HCT116 (cell line): ENCODE measurements around the gene TRPC4. TPM values are rescaled to one million over a fixed set of nuclear protein-coding genes. Genes with fewer than 3 reads are reported as not detected.

Experiments used
- ATAC-seq: fragments of 200-7000 bp; cut with Tn5 transposase; 2 replicates; pipeline ENCODE4 v1.9.1; 2020; ENCODE audit warnings: mild to moderate bottlenecking, moderate library complexity
- BruUV-seq: library from RNA; stranded (reverse); fragments of 400-500 nt; replicated peaks from 2 replicates; lab custom pipeline; 2021; lab: Mats Ljungman, UMichigan
- CTCF ChIA-PET: fragments of 300-600 bp; sonication (Branson Sonifier 250); formaldehyde crosslinking; loops from one replicate; lab custom pipeline; 2021; ENCODE audit warnings: antibody characterized with exemption; lab: Charles Lee
- POLR2A ChIA-PET: fragments of 300-600, 350-600 bp; sonication (Branson Sonifier 250); formaldehyde crosslinking; loops from one replicate; lab custom pipeline; 2021; ENCODE audit warnings: antibody characterized with exemption; lab: Charles Lee
- RAD21 ChIA-PET, 2 experiments: fragments of 300-600 bp; sonication (Branson Sonifier 250); formaldehyde crosslinking; loops; one replicate each; lab custom pipeline; 2023; ENCODE audit warnings: low total read pairs in 2 of 2; ENCODE audit not compliant: uncharacterized antibody in 2 of 2, unreplicated experiment in 2 of 2, low non-redundant PET in 1 of 2; lab: Charles Lee
- DNase-seq: peaks from one replicate; pipeline ENCODE4 v3.0.0-alpha.2; 2010; ENCODE audit warnings: low read depth, low spot score
- H2AFZ ChIP-seq: fragments of 200-600 bp; shearing (Covaris generic), sonication (generic); 2 replicates; pipeline ENCODE4 v1.6.1; 2017; ENCODE audit warnings: low read depth, mixed run types, mixed read lengths, antibody characterized with exemption, low read length; ENCODE audit not compliant: poor library complexity, severe bottlenecking
- H3K27ac ChIP-seq: 2 replicates; pipeline ENCODE4 v1.5.1; 2012; ENCODE audit warnings: low read depth, low read length
- H3K27me3 ChIP-seq: fragments of 200-600 bp; sonication (generic); 2 replicates; pipeline ENCODE4 v1.6.1; 2016; ENCODE audit warnings: mixed run types, low read length, mixed read lengths; ENCODE audit not compliant: insufficient read depth
- H3K36me3 ChIP-seq, 2 experiments: fragments of 200-500 bp in 1 of 2; fragments of 200-600 bp in 1 of 2; sonication (Bioruptor generic) in 1 of 2; sonication (generic) in 1 of 2; 2 replicates each; pipeline versions ENCODE4 v1.5.1 to v1.6.1; 2014 to 2016; ENCODE audit warnings: low read length in 2 of 2, inconsistent platforms in 1 of 2, mixed read lengths in 1 of 2, mixed run types in 1 of 2; ENCODE audit not compliant: insufficient read depth in 2 of 2, control insufficient read depth in 1 of 2
- H3K4me1 ChIP-seq, 2 experiments: fragments of 200-600 bp in 1 of 2; sonication (generic) in 1 of 2; 2 replicates each; pipeline versions ENCODE4 v1.5.1 to v1.6.1; 2012 to 2017; ENCODE audit warnings: low read length in 2 of 2, inconsistent platforms in 1 of 2, mild to moderate bottlenecking in 1 of 2, mixed read lengths in 1 of 2, mixed run types in 1 of 2, moderate library complexity in 1 of 2; ENCODE audit not compliant: insufficient read depth in 2 of 2, control insufficient read depth in 1 of 2
- H3K4me2 ChIP-seq: fragments of 200-600 bp; sonication (generic); 2 replicates; pipeline ENCODE4 v1.6.1; 2017; ENCODE audit warnings: mixed run types, low read length, mixed read lengths
- H3K4me3 ChIP-seq, 2 experiments: fragments of 200-600 bp in 1 of 2; sonication (generic) in 1 of 2; replicated peaks in 1 of 2; 2 replicates each; pipeline ENCODE4 v1.5.1; 2011 to 2016; ENCODE audit warnings: low read length in 2 of 2, control low read depth in 1 of 2, low read depth in 1 of 2, mild to moderate bottlenecking in 1 of 2, mixed read lengths in 1 of 2, mixed run types in 1 of 2
- H3K79me2 ChIP-seq: fragments of 200-600 bp; sonication (generic); 2 replicates; pipeline ENCODE4 v1.6.1; 2017; ENCODE audit warnings: mild to moderate bottlenecking, mixed run types, low read length, moderate library complexity, mixed read lengths; ENCODE audit not compliant: insufficient read depth
- H3K9ac ChIP-seq: fragments of 200-600 bp; sonication (generic); 2 replicates; pipeline ENCODE4 v1.6.1; 2016; ENCODE audit warnings: low read length, mixed read lengths
- H3K9me2 ChIP-seq: fragments of 200-600 bp; sonication (generic), shearing (Covaris generic); 2 replicates; pipeline ENCODE4 v1.6.1; 2017; ENCODE audit warnings: mixed run types, mild to moderate bottlenecking, moderate library complexity; ENCODE audit not compliant: insufficient read depth
- H3K9me3 ChIP-seq, 2 experiments: fragments of 200-500 bp in 1 of 2; fragments of 200-600 bp in 1 of 2; sonication (Bioruptor generic) in 1 of 2; sonication (generic) in 1 of 2; 2 replicates each; pipeline ENCODE4 v1.6.1; 2014 to 2017; ENCODE audit warnings: low read length in 2 of 2, mixed read lengths in 2 of 2, inconsistent platforms in 1 of 2, low read depth in 1 of 2, mild to moderate bottlenecking in 1 of 2, mixed run types in 1 of 2, moderate library complexity in 1 of 2; ENCODE audit not compliant: control insufficient read depth in 1 of 2, insufficient read depth in 1 of 2
- H4K20me1 ChIP-seq: fragments of 200-600 bp; sonication (generic), shearing (Covaris generic); 2 replicates; pipeline ENCODE4 v1.6.1; 2017; ENCODE audit warnings: mixed run types, mild to moderate bottlenecking, moderate library complexity; ENCODE audit not compliant: insufficient read depth
- CBX3 ChIP-seq: IDR thresholded peaks from 2 replicates; pipeline ENCODE4 v1.6.1; 2012; ENCODE audit warnings: low read depth
- EGR1 ChIP-seq: IDR thresholded peaks from 2 replicates; pipeline ENCODE4 v1.6.1; 2012; ENCODE audit warnings: low read depth
- EZH2 ChIP-seq: fragments of 200-600 bp; sonication (generic); IDR thresholded peaks from 2 replicates; pipeline ENCODE4 v1.6.1; 2017; ENCODE audit warnings: antibody characterized with exemption, mixed run types
- EZH2phosphoT487 ChIP-seq: fragments of 200-600 bp; IDR thresholded peaks from 2 replicates; pipeline ENCODE4 v1.6.1; 2018; ENCODE audit warnings: antibody characterized with exemption, borderline replicate concordance
- FOSL1 ChIP-seq: IDR thresholded peaks from 2 replicates; pipeline ENCODE4 v1.6.1; 2012; ENCODE audit warnings: low read depth
- JUND ChIP-seq: IDR thresholded peaks from 2 replicates; pipeline ENCODE4 v1.6.1; 2012
- MAX ChIP-seq: IDR thresholded peaks from 2 replicates; pipeline ENCODE4 v1.6.1; 2012
- POLR2A ChIP-seq: IDR thresholded peaks from 2 replicates; pipeline ENCODE4 v1.7.0; 2011; ENCODE audit warnings: borderline replicate concordance; ENCODE audit not compliant: insufficient read depth, insufficient read length; ENCODE audit errors: extremely low read depth
- POLR2AphosphoS5 ChIP-seq: IDR thresholded peaks from 2 replicates; pipeline ENCODE4 v1.6.1; 2011; ENCODE audit warnings: mild to moderate bottlenecking, low read depth, low read length, moderate library complexity
- RAD21 ChIP-seq: IDR thresholded peaks from 2 replicates; pipeline ENCODE4 v1.6.1; 2012; ENCODE audit warnings: low read depth, mild to moderate bottlenecking
- REST ChIP-seq: IDR thresholded peaks from 2 replicates; pipeline ENCODE4 v1.6.1; 2012; ENCODE audit warnings: low read depth
- SIN3A ChIP-seq: IDR thresholded peaks from 2 replicates; pipeline ENCODE4 v1.6.1; 2012; ENCODE audit warnings: low read depth
- SP1 ChIP-seq: IDR thresholded peaks from 2 replicates; pipeline ENCODE4 v1.6.1; 2012; ENCODE audit warnings: low read depth
- SRF ChIP-seq: IDR thresholded peaks from 2 replicates; pipeline ENCODE4 v1.6.1; 2012; ENCODE audit warnings: low read depth
- TCF7L2 ChIP-seq: IDR thresholded peaks from 2 replicates; pipeline ENCODE4 v1.7.0; 2011; ENCODE audit warnings: borderline replicate concordance, inconsistent platforms; ENCODE audit not compliant: insufficient read depth, insufficient read length; ENCODE audit errors: extremely low read depth
- ZBTB33 ChIP-seq: IDR thresholded peaks from 2 replicates; pipeline ENCODE4 v1.6.1; 2011; ENCODE audit warnings: mild to moderate bottlenecking, low read length, moderate library complexity; ENCODE audit not compliant: insufficient replicate concordance; ENCODE audit errors: extremely low read depth
- ZFX ChIP-seq: fragments of 450-650 bp; IDR thresholded peaks from 2 replicates; pipeline ENCODE4 v1.6.1; 2017
- ZNF274 ChIP-seq: fragments of 200-500 bp; sonication (Bioruptor generic); IDR thresholded peaks from 2 replicates; pipeline ENCODE4 v1.6.1; 2014; ENCODE audit warnings: mild to moderate bottlenecking, low read depth, low read length, inconsistent platforms
- intact Hi-C: fragments of 100-400 bp; cut with micrococcal nuclease; formaldehyde crosslinking; loops from 2 replicates; pipeline ENCODE4 v1.10.0; 2022
- total RNA-seq: library from RNA; stranded (reverse); gene quantifications from one replicate; pipeline ENCODE4 v1.2.1, GENCODE V29; 2021; ENCODE audit not compliant: unreplicated experiment
- TF ChIP-seq, protein P1 (sequence below): IDR thresholded peaks from 2 replicates; pipeline ENCODE4 v1.6.1; 2012

Gene TRPC4
- total RNA-seq, 1 experiment from 2014 or later = not detected

DNA sequence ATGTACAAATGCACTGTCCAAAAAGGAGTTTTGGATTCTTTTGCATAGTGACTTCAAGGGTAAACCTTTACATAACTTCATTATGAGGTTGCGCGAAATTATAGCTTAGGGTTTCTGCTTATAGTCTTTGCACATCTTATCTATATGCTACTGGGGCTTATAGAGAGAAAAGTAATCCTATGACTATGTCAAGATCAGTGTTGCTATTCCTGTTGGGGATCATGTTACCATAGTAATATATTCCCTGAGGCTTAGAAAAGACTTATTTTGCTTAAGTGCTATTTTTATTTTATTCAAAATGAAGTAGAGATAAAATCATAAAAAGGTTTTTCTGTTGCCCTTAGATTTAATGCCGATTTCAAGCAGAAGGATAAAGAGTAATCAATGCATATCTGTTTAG is 256.3 kb downstream of the TRPC4 start:
- BruUV-seq = no TSS peak
- H3K79me2 ChIP-seq = no peaks in the 10 kb centered on the region
- no peak overlapping the region for H3K9ac ChIP-seq
- intact Hi-C loops = no loop called here
- DNase-seq (no peak), ATAC-seq (no peak)
- TF ChIP-seq EZH2 = no peak
- TF ChIP-seq POLR2AphosphoS5 = no peak
- no peak for TF ChIP-seq CBX3
- TF ChIP-seq POLR2A = no peak
- no peak for TF ChIP-seq SRF
- no peak for TF ChIP-seq JUND
- TF ChIP-seq SIN3A = no peak
- no peak for TF ChIP-seq TCF7L2
- TF ChIP-seq REST = no peak
- TF ChIP-seq ZBTB33 = no peak
- no peak for TF ChIP-seq FOSL1
- TF ChIP-seq EGR1 = no peak
- TF ChIP-seq MAX = no peak
- no peak for TF ChIP-seq EZH2phosphoT487
- no peak for TF ChIP-seq RAD21
- TF ChIP-seq, protein P1, sequence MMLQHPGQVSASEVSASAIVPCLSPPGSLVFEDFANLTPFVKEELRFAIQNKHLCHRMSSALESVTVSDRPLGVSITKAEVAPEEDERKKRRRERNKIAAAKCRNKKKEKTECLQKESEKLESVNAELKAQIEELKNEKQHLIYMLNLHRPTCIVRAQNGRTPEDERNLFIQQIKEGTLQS = no peak
- no peak for TF ChIP-seq ZNF274
- TF ChIP-seq ZFX = no peak
- TF ChIP-seq SP1 = no peak
- TF ChIP-seq, all 23 proteins: peak for 0
- H2AFZ ChIP-seq = no peak overlapping the region
- POLR2A ChIA-PET = no interaction called here
- H3K4me3 ChIP-seq = no peak overlapping the region
- no peaks in the 10 kb centered on the region for H3K4me1 ChIP-seq
- no peaks in the 10 kb centered on the region for H3K27me3 ChIP-seq
- no peaks in the 10 kb centered on the region for H4K20me1 ChIP-seq
- H3K27ac ChIP-seq = no peak overlapping the region
- RAD21 ChIA-PET = no interaction called here
- H3K4me2 ChIP-seq = no peak overlapping the region
- H3K36me3 ChIP-seq = no peaks in the 10 kb centered on the region
- H3K9me2 ChIP-seq = no peaks in the 10 kb centered on the region
- CTCF ChIA-PET = no interaction called here
- peaks cover 0 to 15% of the 10 kb centered on the region in 2 experiments; a peak in 2 of 4 replicates for H3K9me3 ChIP-seq
